Measurements from ENCODE around the gene CHAC1.

GRCh38 chr15:40988156-40988555, 34.9 kb downstream of the CHAC1 start:
- TF ChIP-seq CTCF (IDR thresholded peaks at IDR 0.05; ENCODE audit: low read length): no peak
- no peak for TF ChIP-seq EZH2 (IDR thresholded peaks at IDR 0.05; ENCODE audit: borderline replicate concordance, low read length)
